HG03432 (cell line): Measurements from ENCODE around the gene FOXO1.

Experiments used
- ATAC-seq: cut with Tn5 transposase; IDR thresholded peaks from one replicate; pipeline ENCODE4 v1.9.1; 2021; ENCODE audit warnings: mild to moderate bottlenecking, moderate library complexity; ENCODE audit not compliant: unreplicated experiment

Gene FOXO1

GRCh38 chr13:40552895-40553294 is 113.5 kb downstream of the FOXO1 start:
- no peak for ATAC-seq

GRCh38 chr13:40550130-40550529 is 116.3 kb downstream of the FOXO1 start:
- ATAC-seq = no peak

DNA sequence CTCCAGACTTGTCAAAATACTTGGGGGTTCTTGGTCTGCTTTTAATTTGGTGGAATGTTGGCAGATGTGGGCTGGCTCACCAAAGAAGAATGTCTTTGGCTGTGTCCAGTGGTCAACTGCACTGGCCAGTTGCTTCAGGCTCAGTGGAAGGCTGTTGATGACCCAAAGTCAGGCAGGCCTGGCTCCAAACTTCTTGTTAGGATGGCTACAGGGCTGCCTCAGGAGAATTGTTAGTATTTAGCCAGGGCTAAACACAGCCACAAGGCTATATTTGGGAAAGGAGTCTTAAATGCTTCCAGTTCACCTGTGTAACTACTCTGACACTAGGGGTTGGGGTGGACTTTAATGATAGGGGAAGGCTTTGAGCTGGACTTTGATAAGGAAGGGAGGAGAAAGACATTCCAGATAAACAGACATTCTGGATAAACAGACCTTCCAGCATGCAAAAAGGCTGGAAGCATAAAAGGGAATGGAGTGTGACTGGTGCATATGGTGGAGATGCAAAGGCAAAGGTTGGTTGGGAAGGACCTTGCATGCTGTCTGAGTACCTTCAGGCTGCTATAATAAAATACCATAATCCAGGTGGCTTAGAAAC is 116.8 kb downstream of the FOXO1 start:
- ATAC-seq = no peak

DNA sequence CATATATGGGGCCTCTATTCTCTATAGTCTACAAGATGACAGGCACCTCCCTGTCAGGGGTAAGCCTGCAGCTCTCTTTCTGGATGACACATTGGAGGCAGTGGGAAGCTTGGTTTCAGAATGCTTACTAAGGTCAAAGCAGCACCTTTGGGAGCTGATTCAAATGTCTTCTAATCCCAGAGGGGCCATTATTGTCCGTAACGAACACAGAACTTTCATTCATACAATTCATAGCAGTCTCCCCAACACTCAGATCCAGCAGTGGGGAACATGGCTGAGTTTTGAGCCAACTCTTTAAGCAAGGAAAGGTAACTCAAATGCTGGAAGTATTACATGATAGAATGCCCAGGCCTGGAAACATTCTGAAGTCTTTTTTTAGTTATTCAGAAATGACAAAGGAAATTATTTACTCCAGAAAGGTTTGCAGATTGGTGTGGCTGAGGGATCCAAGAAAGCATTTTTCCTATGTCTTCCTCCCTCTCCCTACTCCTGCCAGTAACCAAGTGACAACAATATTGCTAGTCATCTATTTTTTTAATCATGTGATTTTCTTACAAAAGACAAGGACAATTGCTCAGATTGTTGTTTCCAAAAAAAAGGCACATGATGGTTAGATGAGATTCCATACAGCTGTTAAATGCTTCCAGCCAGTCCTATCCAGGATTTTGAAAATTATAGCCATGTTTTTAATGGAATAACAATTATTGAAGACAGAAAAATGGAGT is 118.7 kb downstream of the FOXO1 start:
- no peak for ATAC-seq

DNA sequence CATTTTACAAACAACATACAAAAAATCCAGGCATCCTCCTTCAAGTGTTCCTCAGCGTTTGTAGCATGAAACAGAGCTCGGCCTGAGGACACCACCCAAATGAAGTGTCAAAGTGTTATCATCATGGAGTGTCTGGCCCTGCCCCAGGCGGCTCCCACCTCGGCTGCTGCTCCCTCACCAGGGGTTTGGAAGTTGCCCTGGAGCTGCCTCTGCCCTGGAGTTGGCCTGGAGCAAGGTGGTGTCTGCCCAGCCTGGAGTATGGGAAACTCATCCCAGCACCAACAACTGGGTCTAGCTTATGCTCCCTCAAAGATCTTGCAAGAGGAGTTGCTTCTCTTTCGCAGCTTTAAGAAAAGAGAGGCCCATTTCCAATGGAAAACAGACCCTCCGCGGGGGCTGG is 120.4 kb downstream of the FOXO1 start:
- ATAC-seq = no peak

DNA sequence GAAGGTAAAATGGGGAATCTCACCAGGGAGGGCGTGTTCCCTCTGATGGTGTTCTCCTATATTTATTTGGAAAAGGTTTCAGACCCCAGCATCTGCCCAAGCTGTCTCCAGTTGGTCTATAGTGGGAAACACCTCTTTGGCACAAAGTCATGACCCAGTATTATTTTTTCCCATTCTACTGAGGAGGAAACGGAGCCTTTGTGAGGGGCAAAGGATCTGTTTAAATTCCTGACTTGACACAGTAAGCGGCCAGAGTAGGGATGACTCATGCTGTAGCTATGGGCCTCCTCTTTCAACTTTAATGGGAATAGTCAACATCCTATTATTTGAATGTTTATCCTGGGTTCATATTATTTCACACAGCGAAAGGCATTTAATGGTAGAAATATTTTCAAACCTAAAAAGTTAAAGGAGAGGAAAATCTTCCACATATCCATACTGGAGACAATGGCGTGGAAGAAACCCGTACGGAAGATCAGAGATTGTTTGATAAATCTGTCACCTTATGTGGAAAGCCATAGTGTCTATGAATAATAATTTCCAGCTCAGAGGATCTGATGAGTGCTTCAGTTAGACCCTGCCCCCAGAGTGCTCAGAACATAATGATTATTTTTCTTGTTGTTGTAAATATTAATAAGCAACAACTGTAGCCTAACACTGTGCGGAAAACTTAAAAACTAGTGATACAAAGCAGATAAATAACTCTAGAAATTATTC is 126.0 kb downstream of the FOXO1 start:
- ATAC-seq = no peak

- no peak for ATAC-seq
Measured at GRCh38 chr13:40539576-40540327, 126.7 kb downstream of the FOXO1 start.

GRCh38 chr13:40537146-40537895 is 129.1 kb downstream of the FOXO1 start:
- no peak for ATAC-seq

GRCh38 chr13:40536443-40537113 is 129.9 kb downstream of the FOXO1 start:
- ATAC-seq = no peak

DNA sequence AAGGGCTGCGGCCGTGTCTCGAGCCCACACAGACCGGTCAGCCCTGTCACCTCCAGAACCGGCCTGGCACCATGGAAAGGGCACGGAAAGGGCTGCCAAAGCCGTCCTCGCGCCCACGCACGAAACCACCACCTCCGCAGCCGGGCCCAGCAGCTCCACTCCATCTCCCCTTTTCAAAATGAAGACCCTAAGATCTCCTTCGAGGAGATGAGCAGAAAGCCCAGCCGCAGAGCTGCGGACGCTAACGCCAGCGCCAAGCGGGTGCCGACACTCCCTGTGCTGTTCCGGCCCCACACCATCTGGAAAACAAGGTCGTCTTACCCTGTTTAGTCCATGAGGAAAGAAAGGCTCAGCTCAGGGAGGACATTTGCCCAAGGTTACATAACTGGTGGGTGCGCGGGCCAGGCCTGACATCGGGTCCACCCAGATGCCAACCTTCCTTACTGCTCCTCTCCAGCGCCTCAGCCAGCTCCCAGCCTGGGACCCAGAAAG is 131.1 kb downstream of the FOXO1 start:
- no peak for ATAC-seq

DNA sequence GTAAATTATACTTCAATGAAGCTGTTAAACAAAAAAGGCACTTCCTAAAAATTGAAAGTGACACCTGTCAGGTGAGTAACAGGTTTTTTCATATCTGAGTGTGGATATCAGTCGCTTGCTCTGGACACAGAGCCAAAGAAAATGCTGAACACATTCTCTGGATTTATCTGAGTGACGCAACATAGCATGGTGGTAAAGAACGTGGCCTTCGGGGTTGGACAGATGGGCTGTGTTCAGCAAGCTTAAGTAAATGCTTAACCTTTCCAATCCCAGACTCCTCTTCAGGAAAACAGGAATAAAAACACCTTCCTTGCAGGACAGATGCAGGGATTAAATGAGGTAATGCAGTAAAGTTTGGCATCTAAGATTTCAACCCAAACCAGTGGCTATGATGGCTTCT is 132.0 kb downstream of the FOXO1 start:
- ATAC-seq = no peak

- ATAC-seq = no peak
Measured at GRCh38 chr13:40533072-40533471, 133.4 kb downstream of the FOXO1 start.

DNA sequence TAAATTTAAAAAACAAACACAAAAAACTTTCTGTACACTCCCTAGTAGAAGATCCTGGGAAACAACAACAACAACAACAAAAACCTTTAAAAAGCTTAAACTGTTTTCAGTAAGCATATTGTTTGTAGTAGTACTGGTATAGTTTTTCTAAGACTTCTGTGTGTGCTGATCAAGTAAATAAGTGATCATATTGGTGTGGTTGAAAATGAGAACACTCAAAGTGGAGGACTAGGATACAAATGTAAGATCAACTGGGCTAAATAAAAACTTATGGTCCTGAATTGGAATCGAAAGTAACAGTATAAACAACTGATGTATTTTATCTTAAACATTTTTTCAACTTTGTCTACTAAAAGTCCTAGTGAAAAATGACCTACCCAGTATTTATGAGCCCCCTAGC is 135.5 kb downstream of the FOXO1 start:
- ATAC-seq = peak; percentile 57

DNA sequence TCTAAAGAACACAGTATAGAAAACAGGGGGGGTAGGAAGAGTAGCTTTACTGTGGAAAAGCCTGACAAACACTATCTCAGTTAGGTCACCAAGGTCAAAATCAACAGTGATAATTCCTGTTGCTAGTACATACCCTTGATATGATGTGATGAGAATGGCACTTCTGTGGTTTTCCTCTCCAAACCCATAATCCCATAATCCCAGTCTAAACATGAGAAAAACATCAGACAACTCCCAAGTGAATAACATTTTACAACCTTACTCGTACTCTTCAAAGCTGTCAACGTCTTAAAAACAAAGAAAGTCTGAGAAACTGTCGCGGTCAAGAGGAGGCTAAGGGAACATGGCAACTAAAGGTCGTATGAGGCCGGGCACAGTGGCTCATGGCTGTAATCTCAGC is 137.6 kb downstream of the FOXO1 start:
- no peak for ATAC-seq

- ATAC-seq = no peak
Measured at GRCh38 chr13:40527914-40528313, 138.5 kb downstream of the FOXO1 start.

GRCh38 chr13:40522282-40522681 is 144.2 kb downstream of the FOXO1 start:
- ATAC-seq = no peak

DNA sequence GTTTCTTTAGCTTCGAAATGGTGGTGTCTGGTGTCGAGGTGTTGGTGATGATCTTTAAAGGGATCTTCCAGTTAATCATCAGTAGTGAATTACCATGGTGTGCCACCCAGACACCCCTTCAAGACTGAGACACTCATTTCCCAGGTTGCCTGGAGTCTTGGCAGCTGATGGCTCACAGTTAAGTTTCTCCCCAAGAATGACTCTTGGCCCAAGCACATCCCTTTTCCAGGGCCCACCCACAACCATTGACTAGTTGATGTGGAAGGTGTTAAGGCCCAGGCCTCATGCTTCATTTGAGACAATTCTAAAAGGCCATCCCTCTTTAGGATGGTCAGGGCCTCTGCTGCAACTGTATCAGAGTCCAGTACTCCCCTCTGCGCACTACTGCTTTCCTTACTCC is 145.5 kb downstream of the FOXO1 start:
- no peak for ATAC-seq

- ATAC-seq = no peak
Measured at GRCh38 chr13:40519637-40520036, 146.8 kb downstream of the FOXO1 start.

- ATAC-seq = peak; percentile 53
Measured at GRCh38 chr13:40518481-40518882, 148.0 kb downstream of the FOXO1 start.
